HG03108 (cell line): ENCODE data around the gene NCKAP5.

Experiments
- ATAC-seq: cut with Tn5 transposase; IDR thresholded peaks from one replicate; pipeline ENCODE4 v1.9.1; 2021; ENCODE audit warnings: moderate library complexity; ENCODE audit not compliant: unreplicated experiment

The NCKAP5 gene

DNA sequence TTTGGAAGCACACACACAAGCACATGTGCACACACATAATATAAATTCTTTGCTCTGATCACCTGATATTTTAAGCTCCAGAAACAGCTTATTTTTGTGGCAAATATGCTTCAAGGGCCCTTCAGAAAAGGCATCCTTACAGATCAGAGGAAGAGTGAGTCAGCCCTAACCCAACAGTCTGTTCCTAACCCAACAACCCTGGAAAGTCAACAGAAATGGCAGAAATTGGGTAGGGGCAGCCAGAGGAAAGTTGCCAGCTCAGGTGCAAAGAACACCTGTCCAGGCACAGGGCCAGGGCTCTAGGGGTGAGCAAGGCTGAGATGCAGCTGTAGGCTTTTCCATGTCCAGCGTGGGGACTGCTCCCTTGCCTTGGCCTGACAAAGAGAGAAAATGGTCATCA, 6.4 kb upstream of the NCKAP5 start:
- ATAC-seq: no peak

DNA sequence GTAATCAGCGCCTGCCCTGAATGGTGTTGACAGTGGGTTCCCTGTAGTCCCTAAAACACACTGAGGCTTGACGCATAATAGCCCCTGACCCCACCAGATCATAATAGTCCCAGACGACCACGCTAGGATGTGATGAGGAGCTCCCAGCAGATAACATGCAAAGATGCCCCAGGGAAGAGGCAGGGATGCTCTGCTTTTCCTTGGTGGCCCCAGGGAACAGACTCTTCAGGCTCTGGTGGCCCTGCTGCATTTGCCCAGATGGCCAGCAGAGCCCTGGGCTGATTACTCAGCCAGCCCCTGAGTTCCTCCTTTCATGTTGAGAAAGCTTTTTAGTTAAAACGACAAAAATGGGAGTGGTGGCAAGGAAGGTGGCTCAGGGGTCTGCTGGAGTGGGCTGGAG, 5.9 kb upstream of the NCKAP5 start:
- no peak for ATAC-seq

DNA sequence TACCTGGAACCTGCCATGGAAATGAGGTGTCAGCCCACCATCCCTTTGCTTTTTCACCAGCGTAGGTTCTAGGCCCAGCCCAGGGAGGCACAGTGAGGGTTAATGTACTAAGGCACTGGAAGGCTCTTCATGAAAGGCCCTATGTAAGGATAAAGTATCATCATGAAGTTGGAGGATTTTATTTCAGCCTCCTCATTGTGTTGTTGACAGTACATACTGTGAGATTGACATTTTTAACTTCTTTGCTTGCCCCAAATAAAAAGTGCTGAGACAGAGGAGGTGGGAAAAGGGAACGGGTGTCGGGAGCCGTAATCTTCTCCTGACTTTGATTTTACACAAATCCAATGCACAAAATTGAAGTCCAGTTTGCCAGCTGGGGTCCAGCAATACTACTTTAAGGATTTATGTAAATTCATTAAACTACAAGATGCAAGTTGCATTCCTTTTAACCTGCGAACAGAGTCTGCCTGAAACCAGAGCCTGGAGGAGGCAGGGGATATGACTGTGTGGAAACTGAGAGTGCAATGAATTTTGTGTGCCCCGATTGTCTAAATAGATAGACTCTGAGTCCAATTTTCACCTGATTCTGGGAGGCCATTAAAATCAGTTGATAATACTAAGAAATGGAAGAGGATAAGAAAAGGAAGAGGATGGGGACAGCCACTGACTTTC, 5.4 kb upstream of the NCKAP5 start:
- ATAC-seq: no peak

DNA sequence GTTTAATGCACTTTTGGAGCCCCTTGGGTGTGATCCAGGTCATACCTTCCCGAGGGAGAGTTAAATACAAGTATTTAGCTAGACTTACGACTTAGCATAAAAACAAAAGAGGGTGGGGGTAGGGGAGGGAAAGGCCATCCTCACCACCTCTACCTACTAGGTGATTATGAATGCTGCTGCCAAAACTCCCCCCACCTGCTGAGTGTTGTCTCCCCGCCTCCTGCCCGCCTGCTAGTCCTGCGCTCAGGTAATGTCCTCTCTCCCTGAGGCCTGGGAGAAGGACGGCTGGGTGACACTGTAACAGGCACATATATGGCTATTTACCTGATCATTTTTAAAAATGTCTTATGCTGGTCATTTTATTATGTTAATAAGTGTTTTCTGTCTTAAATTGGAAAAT, 3.0 kb upstream of the NCKAP5 start:
- no peak for ATAC-seq

DNA sequence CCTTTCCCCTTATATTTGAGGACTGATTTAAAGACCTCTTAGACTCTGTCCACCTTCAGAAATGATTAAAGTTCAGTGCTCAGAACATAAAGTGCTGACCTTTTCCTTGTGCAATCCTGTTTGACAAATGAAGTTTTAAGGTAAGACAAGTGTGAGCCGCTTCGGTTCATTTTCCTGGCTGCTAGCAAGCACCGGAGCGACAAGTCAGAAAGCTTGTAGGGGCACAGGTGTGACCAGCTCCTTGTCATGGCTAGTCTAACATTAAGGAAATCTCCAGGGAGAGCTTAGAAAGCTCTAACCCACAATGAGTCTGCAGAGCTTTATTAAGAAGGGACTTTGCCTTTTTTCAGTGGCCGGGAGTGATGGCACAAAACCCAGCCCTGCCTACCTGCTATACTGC, 2.3 kb upstream of the NCKAP5 start:
- ATAC-seq: no peak

DNA sequence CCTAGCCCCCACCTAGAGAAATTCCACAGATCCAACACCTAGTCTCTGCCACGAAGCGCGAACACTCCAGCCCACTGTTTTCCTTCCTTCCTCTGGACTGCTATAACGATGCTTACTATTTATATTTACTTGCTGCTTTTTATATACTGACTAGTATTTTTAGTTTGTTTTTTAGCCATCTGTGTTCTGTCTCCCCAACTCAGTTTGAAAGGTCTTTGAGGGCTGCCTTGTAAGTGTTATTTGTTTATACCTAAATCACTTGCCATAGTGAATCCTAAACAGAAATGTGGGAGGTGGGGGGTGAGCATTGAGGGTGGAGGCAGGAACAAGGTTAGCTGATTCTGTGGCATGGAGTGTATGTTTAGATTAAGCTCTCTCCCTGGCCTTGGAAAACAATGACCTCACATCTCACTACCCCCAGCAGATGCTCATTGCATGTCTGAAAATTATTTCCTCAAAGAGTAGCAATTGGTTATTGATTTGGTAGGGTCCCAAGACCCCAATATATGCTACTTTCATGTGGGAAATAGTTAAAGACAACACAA, 1.1 kb upstream of the NCKAP5 start:
- no peak for ATAC-seq

DNA sequence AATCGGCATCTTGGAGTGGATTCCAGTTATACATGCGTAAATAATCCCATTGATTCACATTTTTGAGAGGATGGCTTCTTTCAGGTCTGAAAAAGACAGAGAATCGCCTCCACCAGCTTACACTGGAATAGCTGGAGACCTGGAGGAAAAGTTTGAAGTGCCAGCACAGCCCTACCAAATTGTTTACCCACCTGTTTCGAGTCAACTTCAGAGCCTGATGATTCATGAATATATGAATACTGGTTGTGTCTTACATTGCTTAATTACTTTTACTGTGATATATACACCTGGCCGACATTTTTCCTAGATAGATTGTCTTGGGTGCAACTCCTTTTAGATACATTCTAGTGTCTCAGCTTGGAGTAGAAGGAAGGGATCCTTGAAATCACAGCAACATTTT, 335 bp upstream of the NCKAP5 start:
- ATAC-seq: no peak

DNA sequence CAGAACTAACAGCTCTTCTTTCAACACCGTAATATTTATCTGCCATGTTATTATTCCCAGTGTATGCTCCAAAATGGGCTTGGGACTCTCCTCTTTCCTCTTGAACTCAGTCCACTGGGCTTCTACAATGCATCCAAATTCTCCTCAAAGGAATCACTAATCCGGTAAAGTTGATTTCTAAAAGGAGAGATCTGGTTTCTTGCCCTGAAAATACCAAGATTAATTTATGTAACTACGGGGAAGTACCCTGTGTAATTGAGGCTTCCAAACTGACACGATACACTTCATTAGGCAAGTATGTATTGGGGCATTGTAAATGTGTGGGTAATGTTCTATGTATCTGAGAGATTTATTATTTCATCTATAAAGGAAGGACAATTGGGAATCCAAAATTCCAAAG, 5.7 kb downstream of the NCKAP5 start:
- ATAC-seq: no peak

DNA sequence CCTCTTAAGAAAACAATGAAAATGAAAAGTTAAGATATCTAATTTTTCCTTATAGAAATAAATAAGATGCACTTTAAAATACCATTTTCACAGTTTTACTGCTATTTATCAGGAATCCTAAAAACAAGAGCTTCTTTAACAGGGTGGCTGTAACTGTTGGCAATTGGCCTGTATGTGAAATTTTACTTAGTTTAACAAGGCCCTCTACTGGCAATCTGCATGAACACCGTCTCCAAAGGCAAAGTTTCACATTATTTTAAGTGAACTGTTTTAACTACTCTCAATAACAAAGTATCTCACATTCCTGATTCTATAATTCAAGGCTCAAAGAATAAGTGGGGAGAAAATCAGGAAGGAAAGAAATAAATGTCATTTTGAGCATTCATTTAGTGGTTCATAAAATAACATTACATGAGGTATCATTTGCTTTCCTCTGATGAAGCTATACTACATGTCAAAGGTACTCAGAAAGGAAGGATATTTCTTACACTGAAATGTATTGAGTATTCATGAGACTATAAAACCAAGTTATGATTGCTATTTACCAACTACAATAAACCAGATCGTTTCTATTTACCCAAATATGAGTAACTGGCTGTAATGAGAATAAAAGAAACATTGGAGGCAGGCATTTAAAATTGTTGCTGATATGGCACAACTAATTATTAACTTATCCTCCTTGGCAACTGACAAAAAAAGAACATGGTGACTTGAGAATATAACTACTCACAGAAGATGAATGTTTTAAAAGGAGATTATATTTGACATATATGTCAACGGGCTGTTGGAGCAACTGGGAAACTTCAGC, 7.0 kb downstream of the NCKAP5 start:
- ATAC-seq: no peak

DNA sequence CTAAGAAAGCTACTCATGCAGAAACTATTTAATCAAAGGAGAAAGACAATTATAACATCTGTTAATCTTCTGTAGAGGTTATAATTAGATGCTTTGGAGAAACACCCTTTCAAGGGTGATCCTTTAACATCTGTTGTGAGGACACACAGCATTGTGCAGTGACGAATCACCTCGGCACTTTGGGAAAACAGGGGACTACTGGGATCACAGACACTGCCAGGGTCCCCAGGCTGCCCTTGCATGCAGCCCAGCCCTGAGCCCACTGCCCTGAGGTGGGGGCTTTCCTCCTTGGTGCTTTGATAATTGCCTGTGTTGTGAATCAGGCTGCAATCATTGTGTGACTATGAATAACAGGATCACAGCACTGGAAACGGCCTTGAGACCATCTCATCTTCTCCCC, 10.6 kb downstream of the NCKAP5 start:
- ATAC-seq: no peak

DNA sequence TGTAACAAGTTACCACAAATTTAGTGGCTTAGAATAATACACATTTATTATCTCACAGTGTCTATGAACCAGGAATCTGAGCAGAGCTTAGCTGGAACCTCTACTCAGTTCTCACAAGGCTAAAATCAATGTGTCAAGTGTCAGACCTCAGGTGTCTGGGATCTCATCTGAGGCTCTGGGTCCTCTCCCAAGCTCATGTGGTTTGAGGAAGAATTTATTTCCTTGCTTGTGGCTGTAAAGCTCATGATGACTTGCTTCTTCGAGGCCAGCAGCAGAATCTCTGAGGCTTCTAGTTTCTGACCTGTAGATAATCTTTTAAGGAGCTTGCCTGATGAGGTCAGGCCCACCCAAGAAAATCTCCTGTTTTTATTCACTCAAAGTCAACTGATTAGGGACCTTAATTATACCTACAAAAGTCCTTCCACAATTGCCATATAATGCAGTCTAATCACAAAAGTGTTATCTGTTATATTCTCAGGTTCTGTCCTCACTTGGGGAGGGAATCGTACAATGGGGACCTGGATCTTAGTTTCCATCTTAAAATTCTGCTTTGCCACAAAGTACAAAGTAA, 14.3 kb downstream of the NCKAP5 start:
- no peak for ATAC-seq

DNA sequence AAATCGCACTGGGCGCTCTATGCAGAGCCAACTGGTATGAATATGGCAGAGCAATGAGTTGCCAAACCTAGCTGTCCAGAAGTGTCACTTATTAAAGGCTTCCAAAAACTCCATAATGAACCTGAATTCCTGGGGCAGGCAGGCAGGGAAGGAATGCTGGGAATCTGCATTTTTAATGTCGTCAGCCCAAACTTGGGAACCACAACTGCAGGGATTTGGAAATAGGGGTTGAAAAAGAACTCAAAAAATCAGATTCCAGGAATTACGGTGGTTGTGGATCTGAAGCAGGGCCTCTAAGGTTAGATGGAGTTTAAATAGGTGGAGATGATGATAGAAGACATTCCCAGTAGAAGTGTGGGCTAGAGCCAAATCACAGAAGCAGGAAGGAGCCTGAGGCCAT, 15.0 kb downstream of the NCKAP5 start:
- ATAC-seq: no peak

DNA sequence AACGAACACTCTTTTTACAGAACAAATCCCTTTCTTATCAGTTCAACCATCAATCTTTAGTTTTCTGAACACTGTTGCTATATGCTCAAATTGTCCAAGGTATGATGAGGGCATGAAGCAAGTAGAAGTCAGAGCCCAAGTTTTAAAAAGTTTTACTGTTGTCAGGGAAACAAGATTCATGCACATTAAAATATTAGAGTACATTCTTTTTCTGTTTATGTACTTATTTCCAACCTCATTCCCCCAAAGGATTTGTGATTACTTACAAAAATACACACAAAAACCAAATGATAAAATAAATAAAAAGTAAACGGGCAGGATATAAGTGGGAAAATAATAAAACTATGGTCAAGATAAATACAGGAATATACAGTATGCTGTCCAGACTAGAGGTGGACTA, 15.4 kb downstream of the NCKAP5 start:
- ATAC-seq: no peak

DNA sequence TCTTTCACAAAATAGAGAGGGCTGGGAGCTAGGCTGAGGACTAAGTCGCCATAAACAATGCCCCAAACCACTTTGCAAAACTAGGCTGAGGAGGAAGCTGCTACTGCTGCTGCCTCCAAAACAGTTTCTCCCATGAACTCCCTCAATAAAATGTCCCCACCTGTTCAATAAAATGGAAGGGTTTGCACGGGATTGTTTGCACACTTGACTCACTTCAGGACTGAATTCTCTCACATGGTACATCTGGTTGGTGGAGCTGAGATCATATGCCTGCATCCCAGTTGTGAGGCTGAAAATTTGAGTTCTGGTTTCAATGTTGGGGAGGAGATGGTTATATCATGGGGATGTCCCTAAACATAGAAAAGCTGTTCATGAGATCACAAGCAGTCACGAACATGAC, 26.5 kb downstream of the NCKAP5 start:
- no peak for ATAC-seq

DNA sequence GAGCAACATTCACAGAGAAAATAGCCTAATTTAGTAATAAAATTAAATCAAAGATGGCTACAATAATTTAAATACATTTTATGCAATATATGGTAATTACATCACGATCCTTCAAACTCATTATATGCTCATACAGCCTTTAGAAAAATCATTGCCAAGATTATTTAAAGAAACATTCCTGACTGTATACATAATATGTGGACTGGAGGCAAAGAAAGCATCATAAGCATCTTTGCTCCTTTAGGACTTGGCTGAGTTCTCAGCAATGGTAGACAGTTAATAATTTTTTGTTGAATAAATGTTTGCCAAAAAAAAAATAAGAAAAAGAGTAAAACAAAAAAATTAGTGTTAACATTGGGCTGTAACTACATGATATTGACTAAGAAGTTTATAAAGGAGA, 26.9 kb downstream of the NCKAP5 start:
- ATAC-seq: no peak

DNA sequence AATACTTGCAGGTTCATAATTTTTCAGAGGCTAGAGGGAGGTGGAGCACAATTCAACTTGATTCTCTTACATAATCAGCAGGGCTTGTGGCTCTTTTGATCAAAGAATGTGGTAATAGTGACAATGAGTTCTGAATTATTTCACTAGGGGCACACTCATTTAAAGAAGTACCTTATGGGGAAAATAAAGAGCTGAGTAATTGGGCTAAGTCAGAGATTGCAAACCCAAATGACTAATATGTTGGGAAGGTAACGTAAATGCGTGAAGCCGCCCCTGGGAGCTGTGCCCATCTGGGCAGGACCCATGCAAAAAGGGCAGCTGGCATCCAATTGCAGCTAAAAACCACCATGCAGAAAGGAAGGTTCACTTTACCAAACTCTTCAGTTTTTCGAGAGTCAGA, 35.3 kb downstream of the NCKAP5 start:
- ATAC-seq: no peak

DNA sequence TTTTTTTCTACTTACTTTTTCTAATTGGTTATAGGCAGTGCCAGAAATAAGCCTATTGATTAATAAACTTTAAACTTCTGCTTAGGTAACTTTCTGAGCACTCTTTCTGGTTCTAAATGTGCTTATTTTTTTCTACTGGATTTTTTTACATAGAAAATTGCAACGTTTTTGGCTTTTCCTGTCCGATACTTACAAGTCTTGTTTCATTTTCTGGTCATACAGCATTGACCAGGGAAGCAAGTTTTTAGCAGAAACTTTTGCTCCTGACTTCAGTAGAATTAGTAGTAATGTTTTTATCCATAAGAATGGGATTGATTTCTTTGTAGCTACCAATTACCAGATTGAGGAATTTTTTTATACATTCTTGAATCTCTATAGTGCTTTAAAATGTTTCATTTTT, 36.9 kb downstream of the NCKAP5 start:
- no peak for ATAC-seq

DNA sequence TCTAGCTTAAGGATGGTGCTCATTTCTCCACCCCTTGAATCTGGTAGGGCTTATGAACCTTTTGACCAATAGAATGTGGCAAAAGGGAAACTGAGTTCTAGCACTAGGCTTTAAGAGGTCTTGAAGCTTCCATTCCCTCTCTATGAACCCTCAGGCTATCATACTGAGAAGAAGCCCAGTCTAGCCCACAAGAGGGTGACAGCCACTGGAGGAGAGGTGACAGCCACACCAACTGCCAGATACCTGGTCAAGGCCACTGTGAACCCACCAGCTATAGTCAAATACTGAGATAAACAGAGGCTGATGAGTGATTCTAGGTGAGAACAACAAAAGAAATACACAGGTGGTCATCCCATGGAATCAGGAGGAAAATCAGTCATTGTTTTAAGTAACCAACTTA, 37.6 kb downstream of the NCKAP5 start:
- ATAC-seq: no peak

DNA sequence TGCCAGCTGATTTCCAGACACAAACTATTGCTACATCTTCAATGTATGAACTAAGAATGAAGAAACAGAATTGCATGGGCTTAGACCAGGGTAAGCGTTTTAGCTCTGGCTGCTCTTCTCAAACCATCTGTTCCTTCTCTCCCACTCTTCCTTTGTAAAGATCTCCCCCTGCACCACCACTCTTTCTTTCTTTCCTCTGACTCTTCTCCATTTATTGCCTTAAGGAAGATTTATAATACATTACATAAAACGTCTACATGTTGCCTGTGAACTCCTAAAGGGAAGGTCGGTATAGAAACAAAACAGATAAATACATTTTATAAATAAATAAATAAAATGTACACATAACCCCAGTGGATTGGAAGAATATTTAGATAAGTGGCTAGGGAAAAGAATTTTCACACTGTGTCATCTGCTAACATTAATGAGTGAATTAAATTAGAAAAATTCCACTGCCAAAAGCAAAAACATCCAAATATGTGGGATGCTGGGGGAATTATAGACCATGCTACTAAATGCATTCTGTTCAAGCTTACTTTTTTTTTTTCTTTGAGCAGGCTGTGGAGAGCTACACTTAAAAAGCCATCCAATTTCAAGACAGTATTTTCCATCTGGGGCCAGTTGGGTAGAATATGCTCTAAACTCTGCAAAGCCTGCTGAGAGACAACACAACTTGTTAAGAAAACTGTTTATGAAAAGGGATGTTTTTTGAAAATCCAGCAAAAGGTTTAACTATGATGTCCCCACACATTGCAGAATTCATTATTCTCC, 41.5 kb downstream of the NCKAP5 start:
- ATAC-seq: no peak

DNA sequence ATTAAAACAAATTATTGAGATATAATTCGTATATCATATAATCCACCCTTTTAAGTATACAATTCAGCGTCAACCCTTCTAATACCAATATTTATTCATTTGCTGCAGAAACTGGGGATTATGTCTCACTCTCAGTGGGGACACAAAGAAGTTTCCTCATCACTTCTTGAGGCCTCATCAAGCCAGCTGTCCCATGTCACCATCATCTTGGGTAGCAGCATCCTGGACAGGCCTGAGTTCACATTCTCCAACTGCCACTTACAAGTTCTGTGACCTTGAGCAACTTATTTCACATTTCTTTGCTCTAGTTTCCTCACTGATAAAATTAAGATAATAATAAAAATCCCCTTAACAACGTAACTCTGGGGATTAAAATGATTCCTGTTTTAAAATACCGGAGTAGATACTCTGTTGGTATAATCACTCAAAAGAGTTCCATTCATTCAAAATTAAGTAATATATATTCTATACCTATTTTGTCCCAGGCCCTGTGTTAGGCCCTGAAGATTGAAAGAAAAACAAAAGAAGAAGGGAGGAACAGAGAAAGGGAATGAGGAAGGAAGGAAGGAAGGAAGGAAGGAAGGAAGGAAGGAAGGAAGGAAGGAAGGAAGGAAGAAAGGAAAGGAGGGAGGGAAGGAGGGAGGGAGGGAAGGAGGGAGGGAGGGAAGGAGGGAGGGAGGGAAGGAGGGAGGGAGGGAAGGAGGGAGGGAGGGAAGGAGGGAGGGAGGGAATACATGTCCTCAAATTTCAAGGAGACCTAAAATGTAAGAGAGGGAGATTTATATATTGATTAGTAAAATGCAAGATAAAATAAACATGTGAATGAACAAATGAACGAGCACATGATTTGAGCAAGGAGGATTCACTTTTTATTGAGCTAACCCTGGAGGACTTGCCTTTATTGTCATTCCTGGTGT, 42.4 kb downstream of the NCKAP5 start:
- no peak for ATAC-seq
